ENCODE measurements around the gene GCNA.
"Not testable (repeated sequence)": the region's sequence is repeated elsewhere in the genome, so short reads cannot be mapped to it uniquely, and the experiment has no call there.

GCNA gene

DNA sequence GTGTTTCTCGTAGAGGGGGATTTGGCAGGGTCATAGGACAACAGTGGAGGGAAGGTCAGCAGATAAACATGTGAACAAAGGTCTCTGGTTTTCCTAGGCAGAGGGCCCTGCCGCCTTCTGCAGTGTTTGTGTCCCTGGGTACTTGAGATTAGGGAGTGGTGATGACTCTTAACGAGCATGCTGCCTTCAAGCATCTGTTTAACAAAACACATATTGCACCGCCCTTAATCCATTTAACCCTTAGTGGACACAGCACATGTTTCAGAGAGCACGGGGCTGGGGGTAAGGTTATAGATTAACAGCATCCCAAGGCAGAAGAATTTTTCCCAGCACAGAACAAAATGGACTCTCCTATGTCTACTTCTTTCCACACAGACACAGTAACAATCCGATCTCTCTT, 66.2 kb downstream of the GCNA start:
- DNase-seq, result not testable (repeated sequence)

DNA sequence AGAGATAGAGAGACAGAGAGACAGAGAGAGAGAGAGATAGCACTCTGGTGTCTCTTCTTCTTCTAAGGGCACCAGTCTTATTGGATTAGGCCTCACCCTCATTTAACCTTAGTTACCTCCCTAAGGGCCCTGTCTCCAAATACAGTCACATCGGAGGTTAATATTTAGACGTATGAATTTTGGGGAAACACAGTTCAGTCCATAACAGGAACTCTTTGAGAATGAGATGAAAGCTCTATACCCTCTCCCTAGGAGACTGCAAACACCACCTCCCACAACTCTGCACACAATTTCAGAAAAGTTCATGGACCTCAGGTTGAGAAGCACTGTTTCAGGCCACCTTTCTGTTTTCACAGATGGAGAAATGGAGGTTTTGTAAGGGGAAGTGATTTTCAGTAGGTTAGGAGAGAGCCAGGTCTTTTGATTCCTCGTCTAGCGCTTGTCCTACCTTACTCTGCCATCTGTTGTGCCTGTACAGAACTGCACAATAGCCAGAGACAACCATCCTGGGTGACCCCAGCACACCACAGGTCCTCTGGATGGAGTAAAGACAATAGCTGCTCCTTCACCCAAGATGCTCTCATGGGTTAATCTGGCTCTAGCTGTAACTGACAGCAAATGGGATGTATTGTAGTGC, 72.2 kb downstream of the GCNA start:
- DNase-seq, result peak; percentile 40

DNA sequence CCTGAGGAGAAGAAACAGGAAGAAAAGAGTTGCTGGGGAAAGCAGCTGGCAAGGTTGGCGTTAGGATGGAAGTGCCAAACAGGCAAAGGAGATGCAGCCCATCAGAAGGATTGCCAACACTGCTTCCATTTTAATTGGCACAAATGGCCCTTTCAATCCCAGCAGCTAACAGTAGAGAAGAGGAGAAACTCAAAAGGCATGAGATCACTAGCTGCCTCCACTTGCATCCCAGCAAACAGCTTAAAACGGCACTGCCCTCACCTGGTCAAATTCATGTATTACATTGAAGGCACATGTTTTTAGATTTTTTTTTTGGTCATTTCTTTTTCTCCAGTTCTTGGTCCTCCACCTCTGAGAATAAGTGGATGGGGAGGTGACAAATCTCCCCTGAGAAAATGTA, 74.2 kb downstream of the GCNA start:
- DNase-seq, result peak; percentile 43

DNA sequence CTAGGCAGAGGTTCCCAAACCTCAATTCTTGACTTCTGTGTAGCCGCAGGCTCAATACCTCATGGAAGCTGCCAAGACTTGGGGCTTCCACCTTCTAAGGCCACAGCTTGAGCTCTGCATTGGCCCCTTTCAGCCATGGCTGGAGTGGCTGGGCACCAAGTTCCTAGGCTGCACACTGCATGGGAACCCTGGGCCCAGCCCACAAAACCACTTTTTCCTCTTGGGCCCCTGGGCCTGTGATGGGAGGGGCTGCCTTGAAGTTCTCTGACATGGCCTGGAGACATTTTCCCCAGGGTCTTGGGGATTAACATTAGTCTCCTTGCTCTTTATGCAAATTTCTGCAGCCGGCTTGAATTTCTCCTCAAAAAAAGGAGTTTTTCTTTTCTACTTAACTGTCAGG, 75.1 kb downstream of the GCNA start:
- DNase-seq, result no peak

DNA sequence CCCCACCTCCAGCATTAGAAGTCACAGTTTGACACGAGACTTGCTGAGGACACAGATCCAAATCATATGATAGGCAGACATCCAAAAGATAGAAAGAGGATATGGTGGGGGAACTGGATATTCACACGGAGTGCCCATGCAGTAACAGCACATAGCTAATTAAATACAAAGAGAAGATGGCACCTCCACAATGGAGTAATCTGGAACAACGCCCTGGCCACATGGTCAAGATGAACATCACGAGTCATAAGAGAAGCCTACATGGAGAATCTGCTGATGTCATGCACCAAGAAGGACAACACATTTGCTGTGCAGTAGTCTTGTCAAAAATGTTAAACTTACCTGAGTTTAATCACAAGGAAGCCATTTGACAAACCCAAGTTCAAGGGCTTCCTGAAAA, 79.0 kb downstream of the GCNA start:
- no peak for DNase-seq

DNA sequence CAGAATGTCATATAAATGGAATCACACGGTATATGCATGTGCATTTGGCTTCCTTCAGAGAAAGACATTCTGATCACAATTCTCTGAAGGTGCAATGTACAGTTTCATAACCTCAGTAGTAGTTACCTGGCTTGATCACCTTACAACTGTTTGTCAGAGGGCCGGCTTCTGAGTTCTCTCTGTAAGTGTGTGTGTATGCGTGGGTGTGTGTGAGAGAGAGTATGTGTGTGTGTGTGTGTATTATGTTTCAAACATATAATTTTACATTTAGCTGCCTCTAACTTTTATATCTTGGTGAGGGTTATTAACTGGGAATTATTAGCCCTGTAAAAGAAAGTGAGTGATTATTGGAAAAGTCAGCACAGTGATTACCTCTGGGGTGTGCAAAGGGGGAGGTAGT, 81.1 kb downstream of the GCNA start:
- DNase-seq, result no peak

DNA sequence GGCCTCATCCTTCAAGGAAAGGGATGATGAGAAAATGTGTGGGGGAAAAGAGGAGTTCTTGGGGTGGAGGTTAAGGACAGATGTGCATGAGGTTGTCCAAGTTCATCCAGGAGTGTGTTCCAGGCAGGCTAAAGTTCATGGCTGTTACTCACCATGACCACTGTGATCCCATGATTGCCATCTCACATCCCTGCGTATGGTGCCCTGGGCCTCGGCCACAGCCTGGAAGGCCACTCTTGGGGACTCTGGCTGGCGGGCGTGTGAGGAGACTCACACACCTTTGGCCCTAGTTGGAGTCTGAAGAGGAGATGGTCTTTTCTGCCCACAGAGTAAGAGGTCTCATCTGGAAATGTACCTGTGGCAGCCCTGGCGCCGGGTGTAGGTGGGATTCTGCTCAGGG, 81.7 kb downstream of the GCNA start:
- DNase-seq, result no peak

DNA sequence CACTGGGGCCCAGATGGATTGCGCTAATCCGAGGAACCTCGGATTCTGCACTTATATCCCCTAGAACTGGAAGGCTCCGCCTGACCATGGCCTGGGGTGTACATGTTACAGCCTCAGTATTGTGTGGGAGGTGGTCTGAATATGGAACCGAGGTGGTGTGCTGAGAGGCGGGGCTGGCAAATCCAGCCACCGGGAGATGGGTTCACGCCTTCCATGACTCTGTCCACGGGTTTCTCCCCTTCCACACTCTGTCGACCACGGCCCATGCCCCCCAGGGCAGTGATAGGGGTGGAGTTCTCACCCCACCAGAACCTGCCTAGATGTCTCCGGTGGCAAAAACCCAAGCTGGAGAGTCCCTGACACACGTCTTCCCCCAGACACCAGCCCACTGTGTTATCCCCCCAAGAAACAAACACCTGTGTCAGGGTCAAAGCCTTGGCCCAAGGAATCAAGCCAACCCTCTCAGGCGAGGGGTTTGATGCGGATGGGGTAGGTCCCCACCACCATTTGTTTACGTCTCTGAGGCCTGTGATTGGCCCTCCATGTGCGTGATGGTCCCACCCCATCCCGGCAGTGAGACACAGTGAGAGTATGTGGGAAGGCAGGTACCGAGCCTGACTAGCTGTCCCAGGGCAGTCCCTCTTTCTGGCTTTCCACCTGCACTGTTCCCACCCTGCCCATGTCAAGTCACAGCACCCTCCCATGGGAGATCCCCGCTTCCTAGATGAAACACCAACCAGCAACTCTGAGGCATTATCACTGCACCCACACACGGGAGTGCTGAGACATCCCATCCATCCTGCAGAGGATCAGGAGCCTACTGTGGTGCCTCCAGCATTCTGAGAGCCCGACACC, 82.6 kb downstream of the GCNA start:
- DNase-seq, result no peak

DNA sequence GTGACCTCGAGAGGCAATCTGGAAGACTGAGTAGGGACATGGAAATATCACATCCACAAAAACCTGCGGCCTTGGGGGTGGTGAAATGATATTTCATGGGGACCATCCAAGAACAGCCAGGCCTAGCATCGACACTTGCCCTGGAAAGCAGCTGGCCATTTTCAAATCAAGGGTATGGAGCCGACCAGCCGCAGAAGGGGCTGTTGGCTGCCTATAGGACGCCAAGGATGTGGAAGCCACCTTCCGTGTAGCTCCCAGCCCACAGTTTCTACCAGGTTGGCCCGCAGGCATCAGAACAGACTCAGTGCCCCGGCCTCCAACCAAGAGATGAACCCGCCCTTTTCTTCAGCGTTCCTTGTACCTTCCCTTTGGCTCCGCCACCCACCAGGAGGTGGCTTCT, 83.7 kb downstream of the GCNA start:
- DNase-seq, result no peak

DNA sequence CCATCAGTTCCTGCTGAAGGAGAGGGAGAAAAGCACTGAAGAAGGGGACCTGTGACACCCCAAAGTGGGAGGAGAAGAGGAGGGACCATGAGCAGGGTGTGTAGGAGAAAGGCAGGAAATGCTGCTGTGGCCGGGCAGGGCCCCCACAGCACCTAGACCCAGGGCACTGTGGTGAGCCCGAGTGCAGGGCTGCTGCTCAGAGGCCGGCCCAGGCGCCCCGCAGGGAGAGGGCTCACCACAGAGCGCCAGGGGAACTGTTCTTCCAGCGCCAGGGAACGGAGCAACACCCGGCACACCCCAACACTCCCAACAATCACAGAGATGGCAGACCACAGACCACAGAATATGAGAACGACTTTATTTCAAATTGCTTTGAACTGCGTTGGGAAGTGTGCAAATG, 84.4 kb downstream of the GCNA start:
- DNase-seq, result not testable (repeated sequence)

Data from NCI-H510A treated with DMSO at 0.1 percent for 48 hours (cell line).